Middle frontal gyrus (tissue), 1 donor: ENCODE measurements around the gene VIPR2.

Source experiments
- DNase-seq: peaks from one replicate; pipeline ENCODE4 v3.0.0-alpha.2; 2015; ENCODE audit warnings: low spot score; ENCODE audit errors: extremely low spot score

Gene VIPR2

GRCh38 chr7:159047536-159047935 is 97.1 kb downstream of the VIPR2 start:
- no peak for DNase-seq

DNA sequence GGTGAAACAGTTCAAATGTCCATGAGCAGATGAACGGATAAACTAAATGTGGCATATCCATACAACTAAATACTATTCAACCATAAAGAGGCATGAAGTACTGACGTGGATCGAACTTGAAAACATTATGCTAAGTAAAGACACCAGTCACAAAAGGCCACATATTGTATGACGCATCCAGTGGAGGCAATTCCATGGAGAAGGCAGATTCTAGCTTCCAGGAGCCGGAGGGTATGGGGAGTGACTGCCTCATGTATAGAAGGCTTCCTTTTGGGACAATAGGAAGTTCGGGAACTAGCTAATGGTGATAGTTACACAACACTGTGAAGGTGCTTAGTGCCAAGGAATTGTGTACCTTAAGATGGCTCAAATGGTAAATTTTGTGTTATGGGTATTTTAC is 98.4 kb downstream of the VIPR2 start:
- no peak for DNase-seq

DNA sequence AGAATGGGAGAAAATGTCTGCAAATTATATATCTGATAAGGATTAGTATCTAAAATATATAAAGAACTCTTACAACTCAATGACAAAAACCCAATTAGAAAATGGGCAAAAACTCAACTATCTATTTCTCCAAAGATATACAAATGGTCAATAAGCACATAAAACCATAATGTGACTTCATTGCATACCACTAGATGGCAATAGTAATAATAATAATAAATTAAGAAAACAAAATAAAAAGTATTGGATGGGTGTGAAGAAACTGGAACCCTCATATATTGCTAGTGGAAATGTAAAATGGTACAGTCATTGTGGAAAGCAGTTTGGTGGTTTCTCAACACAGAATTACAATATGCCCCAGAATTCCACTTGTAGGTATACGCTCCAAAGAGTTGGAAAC is 98.8 kb downstream of the VIPR2 start:
- DNase-seq, result no peak

DNA sequence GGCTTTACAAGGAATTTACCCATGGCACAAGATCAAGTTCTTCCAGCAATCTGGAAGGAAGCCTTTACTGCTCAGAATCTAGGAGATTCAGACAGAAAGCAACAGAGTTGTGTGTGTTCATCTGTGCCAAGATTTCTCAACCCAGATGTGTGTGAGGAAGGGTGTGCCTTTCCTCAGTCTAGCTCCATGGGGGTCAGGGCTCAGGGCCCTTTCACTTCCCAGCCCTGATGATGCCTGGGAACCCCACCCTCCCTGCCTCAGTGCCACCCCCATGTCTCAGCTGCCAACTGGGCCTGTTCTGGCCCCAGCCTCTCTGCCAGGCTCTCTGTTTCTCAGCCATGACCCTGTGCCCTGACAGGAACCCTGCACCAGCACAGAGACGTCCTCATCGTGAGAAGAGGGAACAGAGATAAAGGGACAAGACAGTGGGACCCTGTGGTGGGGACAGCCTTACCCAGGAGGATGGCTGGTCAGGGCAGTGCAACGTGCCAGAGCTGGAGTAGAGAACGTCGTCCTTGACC is 102.0 kb downstream of the VIPR2 start:
- DNase-seq, result no peak

GRCh38 chr7:159042103-159042502 is 102.6 kb downstream of the VIPR2 start:
- no peak for DNase-seq

DNA sequence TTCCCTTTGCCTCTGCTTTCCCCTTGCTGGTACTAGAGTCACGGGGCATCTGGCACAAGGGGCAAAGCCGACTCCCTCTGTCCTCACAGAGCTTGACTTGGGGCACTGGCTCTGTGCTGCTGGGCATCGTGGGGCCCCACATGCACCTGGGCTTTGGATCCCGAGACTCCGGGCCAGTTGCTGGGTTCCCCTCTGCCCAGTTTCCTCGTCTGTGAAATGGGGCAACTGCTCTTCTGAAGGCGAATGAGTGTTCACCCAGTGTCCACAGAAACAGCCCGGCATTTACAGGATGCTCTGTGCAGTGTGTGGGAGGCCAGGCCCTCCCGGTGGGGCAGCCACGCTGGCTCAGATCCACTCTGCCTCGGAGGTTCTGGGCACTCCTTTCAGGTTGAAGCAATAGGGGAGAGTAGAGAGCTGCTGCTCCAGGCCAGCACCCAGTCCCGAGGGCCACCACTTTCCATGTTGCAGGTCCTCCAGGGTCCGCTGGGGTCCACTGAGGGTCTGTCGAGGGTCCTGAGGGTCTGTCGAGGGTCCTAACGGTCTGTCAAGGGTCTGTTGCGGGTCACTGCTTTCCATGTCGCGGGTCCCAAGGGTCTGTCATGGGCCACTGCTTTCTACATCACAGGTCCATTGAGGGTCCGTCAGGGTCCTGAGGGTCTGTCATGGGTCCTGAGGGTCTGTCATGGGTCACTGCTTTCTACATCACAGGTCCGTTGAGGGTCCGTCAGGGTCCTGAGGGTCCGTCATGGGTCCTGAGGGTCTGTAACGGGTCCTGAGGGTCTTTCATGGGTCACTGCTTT is 103.6 kb downstream of the VIPR2 start:
- no peak for DNase-seq

DNA sequence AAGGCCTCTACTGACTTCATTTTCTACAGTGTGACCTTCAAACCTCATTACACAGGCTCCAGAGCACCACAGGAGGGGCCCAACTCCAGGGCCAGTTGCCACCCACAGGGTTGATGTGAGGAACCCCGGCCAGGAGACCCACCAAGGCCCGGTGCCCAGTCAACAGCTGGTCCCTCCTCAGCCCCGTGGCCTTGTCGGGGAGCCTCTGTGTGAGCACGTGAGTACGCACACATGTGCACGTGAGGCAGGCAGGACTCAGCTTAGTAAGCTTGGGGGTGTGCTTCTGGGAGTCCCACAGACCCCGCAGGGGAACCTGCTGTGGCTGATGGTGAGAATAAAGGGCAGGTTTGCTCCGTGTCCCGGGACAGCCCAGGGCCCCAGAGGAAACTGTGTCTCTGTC is 104.5 kb downstream of the VIPR2 start:
- DNase-seq, result no peak

DNA sequence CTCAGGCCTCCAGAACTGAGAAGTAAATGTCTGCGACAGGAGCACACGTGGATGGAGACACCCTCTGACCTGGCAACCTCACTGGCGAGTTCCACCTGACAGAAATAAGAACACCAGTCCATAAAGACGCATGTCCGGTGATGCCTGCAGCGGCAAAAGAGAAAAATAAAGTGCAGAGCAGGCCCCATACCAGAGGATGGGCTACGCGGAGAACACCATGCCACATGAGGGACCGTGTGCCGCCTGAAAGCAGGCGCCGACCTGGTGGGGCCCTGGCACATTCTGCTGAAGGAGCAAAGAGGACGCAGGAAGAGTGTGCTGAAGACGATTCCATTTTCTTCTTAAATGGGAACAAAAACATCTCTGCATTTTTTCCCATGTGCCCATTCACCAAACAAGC is 105.0 kb downstream of the VIPR2 start:
- no peak for DNase-seq

DNA sequence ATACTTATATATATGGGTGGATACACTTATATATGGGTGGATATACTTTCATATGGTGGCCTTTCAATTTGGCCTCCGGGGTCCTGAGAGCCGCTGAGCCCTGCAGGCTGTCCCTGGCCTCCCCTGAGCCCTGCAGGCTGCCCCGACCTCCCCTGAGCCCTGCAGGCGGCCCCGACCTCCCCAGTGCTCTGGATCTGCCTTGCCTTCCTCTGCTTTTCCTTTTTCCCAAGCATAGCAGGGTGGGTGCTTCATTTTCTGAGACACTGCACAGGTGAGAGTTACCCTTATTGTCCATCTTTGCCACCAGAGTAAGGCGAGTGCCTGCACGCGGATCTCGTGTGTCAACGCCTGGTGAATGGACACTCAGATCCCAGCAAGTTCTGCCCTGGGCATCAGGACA is 106.6 kb downstream of the VIPR2 start:
- DNase-seq, result no peak

- DNase-seq, result no peak
Measured at GRCh38 chr7:159036916-159037605, 107.6 kb downstream of the VIPR2 start.

- no peak for DNase-seq
Measured at GRCh38 chr7:159035571-159036073, 109.0 kb downstream of the VIPR2 start.

DNA sequence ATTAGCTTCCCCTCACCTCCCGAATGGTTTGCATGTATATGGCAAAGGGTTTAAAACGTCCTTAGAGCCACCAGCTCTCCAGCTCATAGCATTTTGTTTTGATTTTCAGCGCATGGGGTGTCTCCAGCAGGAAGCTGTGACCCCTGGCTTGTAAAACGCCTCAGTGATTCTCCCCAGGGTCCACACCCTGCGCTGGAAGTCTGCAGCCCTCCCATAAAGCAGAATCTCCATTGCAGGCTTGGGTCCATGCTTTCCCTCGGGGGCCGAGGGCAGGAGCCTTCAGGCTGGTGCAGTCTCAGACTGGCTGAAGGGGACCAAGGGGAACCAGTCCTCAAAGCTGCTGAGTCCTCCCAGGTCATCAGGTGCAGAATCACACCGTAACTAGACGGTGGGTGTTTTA is 109.7 kb downstream of the VIPR2 start:
- DNase-seq, result no peak

DNA sequence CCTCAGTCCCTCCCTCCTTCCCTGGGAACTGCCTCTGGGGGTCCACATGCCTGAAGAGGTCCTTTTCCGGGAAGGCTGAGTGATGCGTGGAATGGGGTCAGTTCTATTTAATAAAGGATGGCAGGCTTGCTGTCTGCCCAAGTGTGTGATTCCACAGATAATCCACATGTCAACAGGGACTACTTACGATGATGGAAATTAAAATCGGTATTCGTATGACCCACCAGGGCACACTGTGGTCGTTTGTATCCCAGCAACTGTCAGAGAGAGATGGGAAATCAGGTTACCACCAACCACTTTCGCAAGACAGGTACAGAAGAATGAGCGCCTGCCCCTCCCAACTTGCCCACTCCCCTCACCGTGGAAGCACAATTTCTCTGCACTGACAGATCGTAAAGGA is 110.3 kb downstream of the VIPR2 start:
- no peak for DNase-seq

- no peak for DNase-seq
Measured at GRCh38 chr7:159033956-159034355, 110.7 kb downstream of the VIPR2 start.

DNA sequence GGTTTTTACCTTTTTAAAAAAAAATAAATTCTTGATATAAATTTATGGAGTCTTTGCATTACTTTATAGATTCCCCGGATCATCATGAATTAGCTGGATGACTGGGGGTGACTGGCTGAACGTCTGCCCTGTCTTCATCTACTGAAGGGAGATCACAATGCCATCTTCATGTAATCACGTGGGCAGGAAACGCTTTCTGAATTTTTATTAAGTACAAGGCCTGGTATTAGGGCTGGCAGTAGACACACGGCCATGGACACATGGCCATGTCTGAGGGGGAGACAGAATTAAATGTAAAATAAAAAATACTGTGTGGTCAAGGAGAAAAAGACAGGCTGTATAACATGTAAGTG is 111.2 kb downstream of the VIPR2 start:
- no peak for DNase-seq

DNA sequence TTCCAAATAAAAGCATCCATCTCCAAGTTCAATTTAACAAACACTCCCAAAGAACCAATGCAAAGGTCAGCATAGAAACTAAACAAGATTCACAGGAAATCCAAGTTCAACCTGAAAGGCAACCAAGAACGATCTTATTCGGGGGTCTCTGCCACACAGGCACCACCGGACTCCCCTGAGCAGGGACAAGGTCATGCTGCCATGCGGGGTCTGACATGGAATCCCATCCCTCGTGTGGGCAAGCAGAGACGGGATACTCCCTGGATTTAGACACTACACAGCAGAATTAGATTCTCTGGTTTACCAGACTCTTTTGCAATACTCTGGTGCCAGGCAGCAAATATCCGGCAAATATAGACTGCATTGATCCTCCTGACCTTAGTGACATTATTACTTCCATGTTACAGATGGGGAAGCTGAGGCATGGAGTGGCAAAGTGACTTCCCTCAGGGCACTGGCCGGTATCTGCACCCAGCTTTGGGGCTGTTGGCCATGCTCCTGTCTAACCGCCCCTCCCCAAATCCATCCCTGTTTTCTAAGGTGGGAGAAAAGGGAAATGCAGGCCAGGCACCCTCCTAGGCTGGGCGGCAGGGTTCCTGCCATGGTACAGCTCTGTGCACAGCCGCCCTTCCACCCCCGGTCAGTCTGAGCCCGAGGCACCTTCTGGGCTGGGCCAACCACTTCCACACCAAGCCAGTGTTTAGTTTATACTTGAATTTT is 111.8 kb downstream of the VIPR2 start:
- DNase-seq, result no peak

DNA sequence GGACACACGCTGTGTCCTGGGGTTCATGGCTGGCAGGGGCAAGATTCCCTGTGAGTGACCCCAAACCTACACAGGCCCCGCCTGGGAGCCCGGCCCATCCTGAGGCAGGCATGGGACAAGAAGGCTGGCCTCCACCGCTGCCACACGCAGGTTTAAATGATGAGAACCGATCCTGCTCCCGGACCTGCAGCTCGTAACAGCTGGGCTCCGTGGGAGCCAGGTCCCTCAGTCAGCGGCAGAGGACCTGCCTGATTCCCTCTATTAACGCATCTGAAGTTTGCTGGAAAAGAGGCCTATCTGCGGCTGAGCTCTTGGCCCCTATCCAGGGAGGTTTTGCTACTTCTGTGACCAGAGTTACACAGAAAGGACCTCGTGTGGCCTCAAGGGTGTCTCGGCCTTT is 112.3 kb downstream of the VIPR2 start:
- DNase-seq, result no peak

- DNase-seq, result no peak
Measured at GRCh38 chr7:159031750-159032149, 112.9 kb downstream of the VIPR2 start.

GRCh38 chr7:159031135-159031701 is 113.4 kb downstream of the VIPR2 start:
- DNase-seq, result no peak

DNA sequence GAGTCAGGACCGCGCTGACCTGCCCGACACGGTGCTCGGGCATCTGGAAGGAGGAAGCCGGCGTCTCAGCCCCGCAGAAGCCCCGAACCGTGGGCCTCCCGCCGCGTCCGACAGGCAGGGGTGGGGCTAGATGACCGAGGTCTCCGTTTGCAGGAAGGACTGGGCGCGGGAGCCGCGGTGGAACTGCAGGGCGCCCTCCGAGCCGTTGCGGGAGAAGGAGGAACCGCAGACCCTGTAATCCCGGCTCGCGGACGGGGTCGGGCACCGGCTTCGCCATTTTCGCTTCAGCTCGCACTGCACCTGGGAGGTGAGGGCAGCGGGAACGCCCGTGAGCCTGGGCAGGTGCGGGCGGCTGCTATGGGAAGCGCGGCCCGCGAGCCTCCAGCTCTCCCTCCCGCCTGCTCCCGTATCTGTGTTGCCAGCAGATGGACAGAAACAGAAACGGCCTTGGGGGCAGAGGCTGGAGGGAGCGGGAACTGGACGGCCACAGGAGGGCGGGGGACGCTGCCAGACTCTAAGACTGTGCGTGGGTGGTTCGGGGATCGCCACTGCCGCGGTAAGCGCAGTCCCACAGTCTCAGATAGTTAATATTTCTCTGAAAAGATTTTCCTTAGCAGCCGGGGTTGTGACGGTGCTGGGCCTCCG is 114.1 kb downstream of the VIPR2 start:
- no peak for DNase-seq
